Osteoblast (primary cell): Measurements from ENCODE around the gene GNAS-AS1. TPM values are rescaled to one million over a fixed set of nuclear protein-coding genes. Genes with fewer than 3 reads are reported as not detected.

Experiments used
- DNase-seq: peaks from one replicate; pipeline ENCODE4 v3.0.0; 2011; ENCODE audit warnings: low spot score, mixed read lengths; ENCODE audit not compliant: insufficient read length; ENCODE audit errors: missing footprints
- H2AFZ ChIP-seq: 2 replicates; pipeline ENCODE4 v1.6.0; 2011; ENCODE audit warnings: mild to moderate bottlenecking, low read length
- H3K27ac ChIP-seq: 2 replicates; pipeline ENCODE4 v1.5.1; 2011; ENCODE audit warnings: mild to moderate bottlenecking, low read depth, low read length, moderate library complexity
- H3K27me3 ChIP-seq: 2 replicates; pipeline ENCODE4 v1.6.0; 2012; ENCODE audit warnings: mild to moderate bottlenecking, control low read depth, inconsistent platforms, low read length, moderate library complexity; ENCODE audit not compliant: insufficient read depth
- H3K36me3 ChIP-seq: 2 replicates; pipeline ENCODE4 v1.5.1; 2011; ENCODE audit warnings: mild to moderate bottlenecking, low read length, control low read depth, moderate library complexity; ENCODE audit not compliant: insufficient read depth
- H3K4me1 ChIP-seq: 2 replicates; pipeline ENCODE4 v1.5.1; 2011; ENCODE audit warnings: mild to moderate bottlenecking, low read length, control low read depth, moderate library complexity; ENCODE audit not compliant: insufficient read depth
- H3K4me2 ChIP-seq: 2 replicates; pipeline ENCODE4 v1.6.0; 2011; ENCODE audit warnings: mild to moderate bottlenecking, low read length; ENCODE audit not compliant: insufficient read depth
- H3K4me3 ChIP-seq: fragments of 200-600 bp; sonication (generic); 3 replicates; pipeline ENCODE4 v1.5.1; 2012; ENCODE audit warnings: mild to moderate bottlenecking, low read length, inconsistent platforms; ENCODE audit not compliant: insufficient read depth
- H3K79me2 ChIP-seq: 2 replicates; pipeline ENCODE4 v1.6.0; 2012; ENCODE audit warnings: mild to moderate bottlenecking, low read length, control low read depth, inconsistent platforms; ENCODE audit not compliant: insufficient read depth
- H3K9me3 ChIP-seq: 2 replicates; pipeline ENCODE4 v1.5.1; 2011; ENCODE audit warnings: low read depth, low read length, control low read depth
- H4K20me1 ChIP-seq: 2 replicates; pipeline ENCODE4 v1.6.0; 2012; ENCODE audit warnings: mild to moderate bottlenecking, low read length, control low read depth; ENCODE audit not compliant: insufficient read depth
- total RNA-seq: library from RNA; depleted of rRNA; stranded (reverse); fragments of >200 nt; gene quantifications from 2 replicates; pipeline ENCODE4 v1.2.3, GENCODE V29; 2012
- TF ChIP-seq, protein P1 (sequence below): IDR thresholded peaks from 2 replicates; pipeline ENCODE4 v1.5.1; 2011; ENCODE audit warnings: mild to moderate bottlenecking, low read depth, low read length, moderate library complexity; ENCODE audit errors: extremely low read depth

The GNAS-AS1 gene
- total RNA-seq, 1 donor, result 0.72 TPM

GRCh38 chr20:58891086-58891717 is 40.5 kb upstream of the GNAS-AS1 start:
- Histone ChIP-seq H2AFZ (no peak overlapping the region), H3K9me3 (no peaks in the 10 kb centered on the region), H4K20me1 (peaks cover 34% of the 10 kb centered on the region), H3K4me3 (peak overlapping the region; percentile 91), H3K27me3 (no peaks in the 10 kb centered on the region), H3K4me2 (peak overlapping the region; percentile 90), H3K36me3 (peaks cover 7% of the 10 kb centered on the region), H3K4me1 (peaks cover 34% of the 10 kb centered on the region), H3K79me2 (peaks cover 42% of the 10 kb centered on the region), H3K27ac (no peak overlapping the region)
- TF ChIP-seq, protein P1, sequence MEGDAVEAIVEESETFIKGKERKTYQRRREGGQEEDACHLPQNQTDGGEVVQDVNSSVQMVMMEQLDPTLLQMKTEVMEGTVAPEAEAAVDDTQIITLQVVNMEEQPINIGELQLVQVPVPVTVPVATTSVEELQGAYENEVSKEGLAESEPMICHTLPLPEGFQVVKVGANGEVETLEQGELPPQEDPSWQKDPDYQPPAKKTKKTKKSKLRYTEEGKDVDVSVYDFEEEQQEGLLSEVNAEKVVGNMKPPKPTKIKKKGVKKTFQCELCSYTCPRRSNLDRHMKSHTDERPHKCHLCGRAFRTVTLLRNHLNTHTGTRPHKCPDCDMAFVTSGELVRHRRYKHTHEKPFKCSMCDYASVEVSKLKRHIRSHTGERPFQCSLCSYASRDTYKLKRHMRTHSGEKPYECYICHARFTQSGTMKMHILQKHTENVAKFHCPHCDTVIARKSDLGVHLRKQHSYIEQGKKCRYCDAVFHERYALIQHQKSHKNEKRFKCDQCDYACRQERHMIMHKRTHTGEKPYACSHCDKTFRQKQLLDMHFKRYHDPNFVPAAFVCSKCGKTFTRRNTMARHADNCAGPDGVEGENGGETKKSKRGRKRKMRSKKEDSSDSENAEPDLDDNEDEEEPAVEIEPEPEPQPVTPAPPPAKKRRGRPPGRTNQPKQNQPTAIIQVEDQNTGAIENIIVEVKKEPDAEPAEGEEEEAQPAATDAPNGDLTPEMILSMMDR, result no peak
- DNase-seq, result peak; percentile 98

GRCh38 chr20:58890518-58891085 is 39.9 kb upstream of the GNAS-AS1 start:
- Histone ChIP-seq H3K27ac (no peak overlapping the region), H3K36me3 (peaks cover 2% of the 10 kb centered on the region), H4K20me1 (peaks cover 28% of the 10 kb centered on the region), H3K9me3 (no peaks in the 10 kb centered on the region), H2AFZ (peak overlapping the region; percentile 80), H3K4me2 (peak overlapping the region; percentile 90), H3K27me3 (no peaks in the 10 kb centered on the region), H3K4me1 (peaks cover 29% of the 10 kb centered on the region), H3K4me3 (peak overlapping the region; percentile 91), H3K79me2 (peaks cover 36% of the 10 kb centered on the region)
- peak; percentile 98 for DNase-seq
- TF ChIP-seq, protein P1, result no peak

GRCh38 chr20:58889798-58890517 is 39.3 kb upstream of the GNAS-AS1 start:
- H3K4me3 ChIP-seq, result peak overlapping the region; percentile 91
- H3K79me2 ChIP-seq, result peaks cover 30% of the 10 kb centered on the region
- TF ChIP-seq, protein P1, result no peak
- H3K36me3 ChIP-seq, result no peaks in the 10 kb centered on the region
- peak overlapping the region; percentile 90 for H3K4me2 ChIP-seq
- H2AFZ ChIP-seq, result peak overlapping the region; percentile 80
- no peak overlapping the region for H3K27ac ChIP-seq
- peaks cover 23% of the 10 kb centered on the region for H3K4me1 ChIP-seq
- no peaks in the 10 kb centered on the region for H3K27me3 ChIP-seq
- peaks cover 21% of the 10 kb centered on the region for H4K20me1 ChIP-seq
- H3K9me3 ChIP-seq, result no peaks in the 10 kb centered on the region
- peak; percentile 76 for DNase-seq

- TF ChIP-seq, protein P1, result no peak
- no peak overlapping the region for H2AFZ ChIP-seq
- no peaks in the 10 kb centered on the region for H3K27me3 ChIP-seq
- peak; percentile 81 for DNase-seq
- peak overlapping the region; percentile 91 for H3K4me3 ChIP-seq
- H4K20me1 ChIP-seq, result peaks cover 15% of the 10 kb centered on the region
- peaks cover 24% of the 10 kb centered on the region for H3K79me2 ChIP-seq
- H3K4me2 ChIP-seq, result peak overlapping the region; percentile 90
- H3K4me1 ChIP-seq, result peaks cover 17% of the 10 kb centered on the region
- H3K9me3 ChIP-seq, result no peaks in the 10 kb centered on the region
- H3K36me3 ChIP-seq, result no peaks in the 10 kb centered on the region
- H3K27ac ChIP-seq, result no peak overlapping the region
Measured at GRCh38 chr20:58889334-58889760, 38.6 kb upstream of the GNAS-AS1 start.
